SK-N-SH (cell line): ENCODE results near the gene DHRSX.
"Not testable (repeated sequence)": the region's sequence is repeated elsewhere in the genome, so short reads cannot be mapped to it uniquely, and the experiment has no call there.

Source experiments
- CHD2 ChIP-seq: fragments of 150-350 bp; IDR thresholded peaks from 2 replicates; pipeline ENCODE4 v1.6.1; 2018; ENCODE audit warnings: low read length; ENCODE audit not compliant: partially characterized antibody
- FOXM1 ChIP-seq: IDR thresholded peaks from 2 replicates; pipeline ENCODE4 v1.4.0; 2012; ENCODE audit warnings: low read depth, mild to moderate bottlenecking
- NFIC ChIP-seq: IDR thresholded peaks from 2 replicates; pipeline ENCODE4 v1.4.0; 2012; ENCODE audit warnings: borderline replicate concordance
- POLR2AphosphoS5 ChIP-seq: IDR thresholded peaks from 2 replicates; pipeline ENCODE4 v1.6.1; 2012; ENCODE audit warnings: low read depth, low read length
- YY1 ChIP-seq: IDR thresholded peaks from 2 replicates; pipeline ENCODE4 v1.4.0; 2012; ENCODE audit warnings: low read depth, mild to moderate bottlenecking
- TF ChIP-seq, protein P1 (sequence below): fragments of 200-600 bp; sonication (generic); IDR thresholded peaks from 2 replicates; pipeline ENCODE4 v1.6.1; 2017; ENCODE audit warnings: antibody characterized with exemption, mild to moderate bottlenecking, moderate library complexity

GRCh38 chrX:2456091-2456490, 44.7 kb downstream of the DHRSX start:
- not testable (repeated sequence) for TF ChIP-seq FOXM1, POLR2AphosphoS5, NFIC, CHD2, YY1
- TF ChIP-seq, protein P1, sequence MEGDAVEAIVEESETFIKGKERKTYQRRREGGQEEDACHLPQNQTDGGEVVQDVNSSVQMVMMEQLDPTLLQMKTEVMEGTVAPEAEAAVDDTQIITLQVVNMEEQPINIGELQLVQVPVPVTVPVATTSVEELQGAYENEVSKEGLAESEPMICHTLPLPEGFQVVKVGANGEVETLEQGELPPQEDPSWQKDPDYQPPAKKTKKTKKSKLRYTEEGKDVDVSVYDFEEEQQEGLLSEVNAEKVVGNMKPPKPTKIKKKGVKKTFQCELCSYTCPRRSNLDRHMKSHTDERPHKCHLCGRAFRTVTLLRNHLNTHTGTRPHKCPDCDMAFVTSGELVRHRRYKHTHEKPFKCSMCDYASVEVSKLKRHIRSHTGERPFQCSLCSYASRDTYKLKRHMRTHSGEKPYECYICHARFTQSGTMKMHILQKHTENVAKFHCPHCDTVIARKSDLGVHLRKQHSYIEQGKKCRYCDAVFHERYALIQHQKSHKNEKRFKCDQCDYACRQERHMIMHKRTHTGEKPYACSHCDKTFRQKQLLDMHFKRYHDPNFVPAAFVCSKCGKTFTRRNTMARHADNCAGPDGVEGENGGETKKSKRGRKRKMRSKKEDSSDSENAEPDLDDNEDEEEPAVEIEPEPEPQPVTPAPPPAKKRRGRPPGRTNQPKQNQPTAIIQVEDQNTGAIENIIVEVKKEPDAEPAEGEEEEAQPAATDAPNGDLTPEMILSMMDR = not testable (repeated sequence)
